A549 (cell line): ENCODE measurements around the gene LRRC28.

Experiments used
- CTCF ChIP-seq: fragments of >200 bp; sonication (Bioruptor Twin); formaldehyde crosslinking; IDR thresholded peaks from 3 replicates; pipeline ENCODE4 v1.5.1; 2016
- FOSL2 ChIP-seq, 2 experiments: fragments of 450-650 bp in 1 of 2; fragments of >200 bp in 1 of 2; sonication (Bioruptor Twin) in 1 of 2; formaldehyde crosslinking; IDR thresholded peaks; 2 replicates each; pipeline versions ENCODE4 v1.5.0 to v1.6.1; 2016 to 2020; ENCODE audit warnings: mild to moderate bottlenecking in 1 of 2, moderate library complexity in 1 of 2
- HMGXB4 ChIP-seq: fragments of 250-450 bp; sonication (Bioruptor Pico); IDR thresholded peaks from 2 replicates; pipeline ENCODE4 v1.5.0; 2021; ENCODE audit warnings: mild to moderate bottlenecking, moderate library complexity, borderline replicate concordance
- JUNB ChIP-seq: fragments of >200 bp; sonication (Bioruptor Twin); formaldehyde crosslinking; IDR thresholded peaks from 2 replicates; pipeline ENCODE4 v1.6.1; 2016
- MAZ ChIP-seq: fragments of 150-350 bp; IDR thresholded peaks from 2 replicates; pipeline ENCODE4 v1.6.1; 2014; ENCODE audit warnings: antibody characterized with exemption, low read depth, low read length, borderline replicate concordance
- NPAS2 ChIP-seq: fragments of 250-450 bp; sonication (Bioruptor Pico); IDR thresholded peaks from 2 replicates; pipeline ENCODE4 v1.8.0; 2022; ENCODE audit warnings: mild to moderate bottlenecking, moderate library complexity, borderline replicate concordance
- POLR2A ChIP-seq: IDR thresholded peaks from 2 replicates; pipeline ENCODE4 v1.6.1; 2012; ENCODE audit warnings: mild to moderate bottlenecking, low read length
- RAD21 ChIP-seq, 2 experiments: fragments of >200 bp in 1 of 2; sonication (Bioruptor Twin) in 1 of 2; formaldehyde crosslinking in 1 of 2; IDR thresholded peaks in 1 of 2; conservative IDR thresholded peaks in 1 of 2; 2 replicates in 1 of 2; 3 replicates in 1 of 2; pipeline ENCODE4 v1.6.1; 2012 to 2018; ENCODE audit warnings: inconsistent platforms in 1 of 2
- RCOR1 ChIP-seq: fragments of 150-350 bp; IDR thresholded peaks from 2 replicates; pipeline ENCODE4 v1.6.1; 2014; ENCODE audit warnings: antibody characterized with exemption, low read length, low read depth
- REST ChIP-seq: fragments of 200-600 bp; sonication (generic); IDR thresholded peaks from 2 replicates; pipeline ENCODE4 v1.6.1; 2016; ENCODE audit warnings: antibody characterized with exemption, mild to moderate bottlenecking, moderate library complexity
- ZFP36 ChIP-seq: fragments of 450-650 bp; IDR thresholded peaks from 2 replicates; pipeline ENCODE4 v1.6.1; 2014; ENCODE audit warnings: borderline replicate concordance; ENCODE audit not compliant: partially characterized antibody
- TF ChIP-seq, protein P1 (sequence below): fragments of 150-350 bp; IDR thresholded peaks from 2 replicates; pipeline ENCODE4 v1.6.1; 2014; ENCODE audit warnings: low read depth, mild to moderate bottlenecking, low read length
- TF ChIP-seq, protein P2 (sequence below): IDR thresholded peaks from 2 replicates; pipeline ENCODE4 v1.6.1; 2012
- TF ChIP-seq, protein P3 (sequence below): IDR thresholded peaks from 2 replicates; pipeline ENCODE4 v1.6.1; 2012

DNA sequence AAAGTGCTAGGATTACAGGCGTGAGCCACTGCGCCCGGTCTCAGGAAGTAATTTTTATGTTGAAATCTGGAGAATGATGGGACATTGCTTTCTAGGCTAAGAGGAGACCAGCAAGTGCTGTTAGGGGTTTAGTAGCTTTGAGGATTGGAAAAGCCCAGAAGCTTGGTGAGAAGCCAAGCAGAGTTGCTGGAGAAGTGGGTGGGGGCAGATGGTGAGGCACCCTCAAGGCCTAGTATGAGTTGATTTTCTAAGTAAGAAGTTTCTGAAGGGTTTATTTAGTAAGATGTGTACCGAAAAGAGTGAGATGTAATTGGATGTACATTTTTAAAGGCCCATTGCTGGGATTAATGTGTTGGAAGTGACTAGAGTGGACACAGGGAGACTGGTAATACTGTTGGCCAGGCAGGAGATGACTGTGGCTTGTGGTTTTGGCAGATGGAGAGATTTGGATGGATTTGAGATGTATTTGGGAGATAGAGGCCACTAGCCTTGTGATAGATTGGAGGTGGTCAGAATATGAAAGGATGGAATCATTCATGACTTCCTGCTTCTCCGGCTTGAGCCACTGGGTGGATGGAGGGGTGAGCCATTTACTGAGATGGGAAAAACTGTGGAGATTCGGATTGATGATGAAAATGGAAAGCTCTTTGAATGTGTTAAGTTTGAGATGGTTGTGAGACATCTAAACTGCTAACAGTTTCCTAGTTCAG lies 2.3 kb downstream of the LRRC28 start:
- TF ChIP-seq POLR2A: no peak
- no peak for TF ChIP-seq CTCF
- no peak for TF ChIP-seq NPAS2
- TF ChIP-seq FOSL2 (IDR thresholded peaks at IDR 0.05): no peak
- no peak for TF ChIP-seq FOSL2 (CRISPR knock-in tag; IDR thresholded peaks at IDR 0.05)
- TF ChIP-seq HMGXB4: no peak
- no peak for TF ChIP-seq MAZ
- TF ChIP-seq, protein P1, sequence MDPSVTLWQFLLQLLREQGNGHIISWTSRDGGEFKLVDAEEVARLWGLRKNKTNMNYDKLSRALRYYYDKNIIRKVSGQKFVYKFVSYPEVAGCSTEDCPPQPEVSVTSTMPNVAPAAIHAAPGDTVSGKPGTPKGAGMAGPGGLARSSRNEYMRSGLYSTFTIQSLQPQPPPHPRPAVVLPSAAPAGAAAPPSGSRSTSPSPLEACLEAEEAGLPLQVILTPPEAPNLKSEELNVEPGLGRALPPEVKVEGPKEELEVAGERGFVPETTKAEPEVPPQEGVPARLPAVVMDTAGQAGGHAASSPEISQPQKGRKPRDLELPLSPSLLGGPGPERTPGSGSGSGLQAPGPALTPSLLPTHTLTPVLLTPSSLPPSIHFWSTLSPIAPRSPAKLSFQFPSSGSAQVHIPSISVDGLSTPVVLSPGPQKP: no peak
- TF ChIP-seq REST: no peak
- TF ChIP-seq ZFP36: no peak
- TF ChIP-seq JUNB: no peak
- TF ChIP-seq, protein P2, sequence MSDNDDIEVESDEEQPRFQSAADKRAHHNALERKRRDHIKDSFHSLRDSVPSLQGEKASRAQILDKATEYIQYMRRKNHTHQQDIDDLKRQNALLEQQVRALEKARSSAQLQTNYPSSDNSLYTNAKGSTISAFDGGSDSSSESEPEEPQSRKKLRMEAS: no peak
- no peak for TF ChIP-seq RCOR1
- no peak for TF ChIP-seq RAD21 (conservative IDR thresholded peaks at IDR 0.05 in 1 of 2, IDR thresholded peaks at IDR 0.05 in 1 of 2)
- TF ChIP-seq, protein P3, sequence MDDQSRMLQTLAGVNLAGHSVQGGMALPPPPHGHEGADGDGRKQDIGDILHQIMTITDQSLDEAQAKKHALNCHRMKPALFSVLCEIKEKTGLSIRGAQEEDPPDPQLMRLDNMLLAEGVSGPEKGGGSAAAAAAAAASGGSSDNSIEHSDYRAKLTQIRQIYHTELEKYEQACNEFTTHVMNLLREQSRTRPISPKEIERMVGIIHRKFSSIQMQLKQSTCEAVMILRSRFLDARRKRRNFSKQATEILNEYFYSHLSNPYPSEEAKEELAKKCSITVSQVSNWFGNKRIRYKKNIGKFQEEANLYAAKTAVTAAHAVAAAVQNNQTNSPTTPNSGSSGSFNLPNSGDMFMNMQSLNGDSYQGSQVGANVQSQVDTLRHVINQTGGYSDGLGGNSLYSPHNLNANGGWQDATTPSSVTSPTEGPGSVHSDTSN: no peak
